GM19452 (cell line): ENCODE results near the gene ZC3H14.
"Not testable (repeated sequence)": the region's sequence is repeated elsewhere in the genome, so short reads cannot be mapped to it uniquely, and the experiment has no call there.

Source experiments
- ATAC-seq: cut with Tn5 transposase; IDR thresholded peaks from one replicate; pipeline ENCODE4 v1.9.1; 2021; ENCODE audit not compliant: unreplicated experiment

ZC3H14 gene, protein sequence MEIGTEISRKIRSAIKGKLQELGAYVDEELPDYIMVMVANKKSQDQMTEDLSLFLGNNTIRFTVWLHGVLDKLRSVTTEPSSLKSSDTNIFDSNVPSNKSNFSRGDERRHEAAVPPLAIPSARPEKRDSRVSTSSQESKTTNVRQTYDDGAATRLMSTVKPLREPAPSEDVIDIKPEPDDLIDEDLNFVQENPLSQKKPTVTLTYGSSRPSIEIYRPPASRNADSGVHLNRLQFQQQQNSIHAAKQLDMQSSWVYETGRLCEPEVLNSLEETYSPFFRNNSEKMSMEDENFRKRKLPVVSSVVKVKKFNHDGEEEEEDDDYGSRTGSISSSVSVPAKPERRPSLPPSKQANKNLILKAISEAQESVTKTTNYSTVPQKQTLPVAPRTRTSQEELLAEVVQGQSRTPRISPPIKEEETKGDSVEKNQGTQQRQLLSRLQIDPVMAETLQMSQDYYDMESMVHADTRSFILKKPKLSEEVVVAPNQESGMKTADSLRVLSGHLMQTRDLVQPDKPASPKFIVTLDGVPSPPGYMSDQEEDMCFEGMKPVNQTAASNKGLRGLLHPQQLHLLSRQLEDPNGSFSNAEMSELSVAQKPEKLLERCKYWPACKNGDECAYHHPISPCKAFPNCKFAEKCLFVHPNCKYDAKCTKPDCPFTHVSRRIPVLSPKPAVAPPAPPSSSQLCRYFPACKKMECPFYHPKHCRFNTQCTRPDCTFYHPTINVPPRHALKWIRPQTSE

DNA sequence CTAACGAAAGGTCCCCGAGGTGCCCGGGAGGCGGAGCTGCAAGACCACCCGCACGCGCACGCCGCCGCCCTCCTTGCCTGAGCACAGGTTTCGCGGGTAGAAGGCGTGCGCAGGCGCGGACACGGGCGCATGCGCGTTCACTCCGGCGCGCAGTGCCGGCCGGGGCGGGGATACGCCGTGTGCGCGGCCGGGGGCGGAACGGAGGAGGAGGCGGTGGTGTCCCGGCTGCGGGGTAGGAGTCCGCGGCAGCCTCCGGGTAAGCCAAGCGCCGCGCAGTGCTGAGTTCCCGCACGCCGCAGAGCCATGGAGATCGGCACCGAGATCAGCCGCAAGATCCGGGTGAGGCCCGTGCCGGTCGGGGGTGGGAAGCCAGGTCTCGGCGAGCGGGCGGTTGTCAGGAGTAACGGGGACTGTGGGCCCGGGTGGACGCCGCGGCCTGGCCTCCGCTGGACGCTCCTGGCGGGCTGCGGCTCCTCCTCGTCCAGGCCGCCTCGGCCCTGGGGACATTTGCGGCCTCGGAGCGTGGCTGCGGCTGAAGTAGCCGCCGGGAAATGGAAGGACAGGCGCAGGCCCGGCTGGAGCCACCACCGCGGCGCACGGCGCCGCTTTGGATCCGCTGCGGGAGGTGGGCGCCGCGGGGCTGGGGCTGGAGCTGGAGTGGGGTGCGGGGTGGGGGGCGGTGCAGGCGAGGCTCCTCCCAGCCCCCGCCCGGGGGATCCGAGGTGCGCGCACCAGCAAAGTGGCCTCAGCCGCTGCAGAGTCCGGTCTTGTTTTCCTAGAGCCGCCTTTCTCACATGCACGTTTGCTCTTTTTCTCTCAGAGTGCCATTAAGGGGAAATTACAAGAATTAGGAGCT lies at the start of gene ZC3H14:
Gene ZC3H14 (plus strand): TSS at position 207 of the 856 bp plus-strand sequence. CDS start 97 bp downstream, at position 304.
- peak; percentile 95 for ATAC-seq

DNA sequence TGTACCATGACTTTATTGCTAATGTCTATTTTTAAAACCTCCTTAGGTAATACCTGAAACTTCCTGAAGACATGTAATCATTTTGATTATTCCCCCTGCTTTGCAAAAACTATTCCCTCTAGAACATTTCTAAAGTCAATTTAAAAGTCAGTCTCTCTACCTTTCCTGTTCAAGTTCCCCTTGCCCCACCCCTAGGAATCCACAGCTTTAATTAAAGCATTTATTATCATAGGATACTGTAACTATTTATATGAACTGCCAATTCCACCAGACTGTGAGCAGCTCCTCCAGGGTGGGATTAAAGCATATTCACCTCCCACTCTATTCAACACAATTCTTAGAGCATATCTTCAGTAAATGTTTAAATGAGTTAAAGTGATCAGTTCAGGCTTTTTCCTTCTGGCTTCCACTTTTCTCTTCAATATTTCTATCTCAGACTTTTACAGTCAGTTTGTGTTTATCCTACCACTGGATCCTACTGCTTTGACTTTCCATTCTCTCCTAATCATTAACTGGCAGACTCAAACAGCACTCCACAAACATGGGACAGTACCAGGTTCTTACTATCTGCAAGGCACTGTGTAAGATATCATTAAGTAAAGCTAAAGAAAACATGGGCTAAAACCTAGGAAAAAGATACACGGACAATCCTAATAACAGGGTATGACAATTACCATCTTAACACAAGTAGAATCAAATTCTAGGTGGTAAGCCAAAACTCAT lies 47.2 kb upstream of the ZC3H14 start:
- ATAC-seq, result no peak

DNA sequence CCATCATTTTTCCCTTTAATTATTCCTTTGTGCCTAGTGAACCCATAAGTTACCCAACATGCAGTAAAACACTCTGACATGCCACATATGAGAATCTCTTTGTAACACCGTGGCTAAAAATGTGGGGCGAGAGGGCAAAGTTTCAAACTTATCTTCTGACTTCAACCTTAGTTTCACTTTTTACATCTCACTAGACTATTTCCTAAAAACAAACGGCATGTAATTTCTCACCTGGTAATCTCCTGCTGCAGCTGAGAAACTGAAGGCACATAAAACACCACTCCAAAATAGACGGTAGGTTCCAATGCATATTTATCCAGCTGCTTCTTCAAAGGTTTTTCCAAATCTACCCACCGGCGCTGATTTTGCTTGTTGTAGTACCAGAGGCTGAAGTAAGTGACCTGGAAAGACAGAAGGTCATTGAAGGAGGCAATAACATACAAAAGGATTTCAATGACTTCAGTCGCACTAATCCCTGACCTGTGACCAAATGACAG lies 45.9 kb upstream of the ZC3H14 start:
- no peak for ATAC-seq

DNA sequence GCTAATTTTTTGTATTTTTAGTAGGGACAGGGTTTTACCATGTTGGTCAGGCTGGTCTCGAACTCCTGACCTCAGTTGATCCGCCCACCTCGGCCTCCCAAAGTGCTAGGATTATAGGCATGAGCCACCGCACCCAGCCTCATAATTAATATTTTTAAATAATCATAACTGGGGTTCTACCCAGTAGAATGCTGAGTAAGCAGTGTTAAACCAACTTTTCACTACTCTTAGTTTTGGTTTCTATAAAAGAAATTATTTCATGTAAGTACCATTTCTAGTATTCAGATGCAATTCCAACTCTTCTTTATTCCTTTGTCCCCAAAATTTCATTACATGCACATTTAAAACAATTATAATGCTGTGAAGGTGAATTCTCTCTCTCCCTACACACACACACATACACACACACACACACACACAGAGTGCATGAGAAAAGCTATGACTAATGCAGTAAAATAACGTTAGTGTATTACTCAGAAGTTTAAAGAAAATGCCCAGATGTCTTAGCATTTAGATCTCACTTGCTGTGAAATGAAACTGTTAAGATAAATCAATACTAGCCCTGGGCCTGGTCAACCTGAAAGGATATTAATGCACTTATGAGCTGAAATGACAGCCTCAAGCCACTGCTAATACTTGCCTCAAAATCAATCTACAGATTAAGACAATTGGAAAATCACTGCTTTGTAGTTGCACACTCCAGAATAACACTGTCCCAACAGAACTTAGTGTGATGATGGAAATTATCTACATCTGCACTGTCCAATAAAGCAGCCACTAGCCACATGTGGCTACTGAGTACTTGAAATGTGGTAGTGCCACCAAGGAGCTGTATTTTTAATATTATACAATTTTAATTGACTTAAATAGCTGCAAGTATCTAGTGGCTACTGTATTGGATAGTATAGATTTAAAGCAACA lies 44.0 kb upstream of the ZC3H14 start:
- no peak for ATAC-seq

DNA sequence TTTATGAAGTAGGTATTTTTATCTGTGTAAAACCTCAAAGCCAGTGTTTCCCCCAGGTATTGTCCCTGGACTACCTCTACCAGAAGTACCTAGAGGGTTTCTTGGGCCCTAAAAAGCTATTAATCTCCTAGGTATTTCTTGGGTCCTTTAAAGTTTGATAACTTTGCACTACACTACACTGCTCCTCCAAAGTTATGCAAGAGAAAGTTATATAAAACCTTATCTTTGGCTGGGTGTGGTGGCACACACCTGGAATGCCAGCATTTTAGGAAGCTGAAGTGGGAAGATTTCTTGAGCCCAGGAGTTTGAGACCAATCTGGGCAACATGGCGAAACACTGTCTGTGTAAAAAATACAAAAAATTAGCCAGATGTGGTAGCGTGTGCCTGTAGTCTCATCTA lies 42.9 kb upstream of the ZC3H14 start:
- no peak for ATAC-seq

DNA sequence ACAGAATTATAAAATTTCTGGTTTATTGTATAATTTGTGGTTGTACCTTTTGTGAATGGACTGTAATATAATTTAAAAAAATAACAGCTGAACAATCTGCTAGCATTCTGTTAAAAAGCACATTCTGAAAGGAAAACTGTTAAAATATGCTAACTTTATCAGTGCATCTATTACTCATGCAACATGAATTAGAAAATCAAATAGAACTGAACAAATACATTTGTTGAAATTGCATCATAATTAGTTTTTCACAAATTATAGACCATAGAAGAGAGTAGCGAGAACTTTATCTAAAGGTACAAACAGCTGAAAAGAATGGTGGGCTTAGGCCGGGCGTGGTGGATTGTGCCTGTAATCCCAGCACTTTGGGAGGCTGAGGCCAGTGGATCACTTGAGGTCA lies 41.0 kb upstream of the ZC3H14 start:
- no peak for ATAC-seq

DNA sequence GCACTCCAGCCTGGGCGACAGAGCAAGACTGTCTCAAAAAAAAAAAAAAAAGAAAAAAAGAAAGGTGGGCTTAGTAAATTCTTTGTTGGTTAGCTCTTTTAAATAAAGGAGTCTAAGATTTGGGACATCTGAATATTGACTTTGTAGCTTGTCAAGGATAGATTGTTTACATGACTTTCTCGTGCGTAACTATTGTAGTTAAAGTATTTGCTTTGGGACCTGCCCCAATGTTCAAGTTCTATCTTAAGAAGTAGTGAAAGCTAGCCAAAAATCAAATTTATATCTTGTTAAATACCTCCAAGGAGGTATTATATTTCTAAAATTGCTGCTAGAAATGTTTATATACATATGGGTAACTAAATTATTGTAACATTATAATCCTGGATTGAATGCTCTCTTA lies 40.4 kb upstream of the ZC3H14 start:
- no peak for ATAC-seq

DNA sequence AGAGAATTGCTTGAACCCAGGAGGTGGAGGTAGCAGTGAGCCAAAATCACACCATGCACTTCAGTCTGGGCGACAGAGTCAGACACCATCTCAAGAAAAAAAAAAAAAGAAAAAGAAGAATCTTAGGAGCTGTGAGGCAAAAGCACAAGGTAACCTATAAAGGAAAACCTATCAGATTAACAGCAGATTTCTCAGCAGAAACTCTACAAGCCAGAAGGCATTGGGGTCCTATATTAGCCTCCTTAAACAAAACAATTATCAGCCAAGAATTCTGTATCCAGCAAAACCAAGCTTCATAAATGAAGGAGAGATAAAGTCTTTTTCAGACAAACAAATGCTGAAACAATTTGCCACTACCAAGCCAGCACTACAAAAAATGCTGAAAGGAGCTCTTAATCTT lies 32.9 kb upstream of the ZC3H14 start:
- not testable (repeated sequence) for ATAC-seq

DNA sequence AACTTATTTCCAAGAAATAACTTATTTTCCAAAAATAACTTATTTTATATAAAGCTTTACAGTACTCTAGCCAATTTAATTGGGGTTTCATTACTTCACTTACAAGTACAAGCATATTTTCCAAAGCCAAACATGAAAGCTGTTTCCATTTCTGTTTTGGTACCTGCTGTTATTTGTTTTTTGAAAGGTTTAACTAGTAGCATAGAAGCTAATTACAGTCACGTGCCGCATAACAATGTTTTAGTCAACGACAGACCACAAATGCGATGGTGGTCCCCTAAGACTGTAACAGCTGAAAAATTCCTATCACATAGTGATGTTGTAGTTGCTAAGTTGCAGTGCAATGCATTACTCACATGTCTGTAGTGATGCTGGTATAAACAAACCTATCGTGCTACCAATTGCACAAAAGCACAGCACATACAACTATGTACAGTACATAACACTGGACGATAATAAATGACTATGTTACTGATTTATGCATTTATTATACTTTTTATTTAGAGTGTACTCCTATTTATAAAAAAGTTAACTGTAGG lies 29.7 kb upstream of the ZC3H14 start:
- ATAC-seq, result no peak

DNA sequence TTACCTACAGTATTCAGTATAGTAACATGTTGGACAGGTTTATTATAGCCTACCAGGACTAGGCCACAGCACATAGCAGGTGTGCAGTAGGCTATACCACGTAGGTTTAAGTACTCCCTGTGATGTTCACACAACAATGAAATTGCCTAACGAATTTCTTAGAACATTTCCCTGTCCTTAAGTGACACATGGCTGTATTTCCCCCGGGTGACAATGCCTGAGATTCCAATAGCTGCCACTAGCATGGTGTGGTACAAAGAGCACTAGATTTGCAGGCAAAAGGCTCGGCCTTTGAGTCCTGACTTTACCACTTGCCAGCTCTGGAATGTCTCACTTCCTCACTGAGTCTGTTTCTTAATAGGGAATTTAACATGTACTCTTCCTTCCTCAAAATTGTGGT lies 27.7 kb upstream of the ZC3H14 start:
- no peak for ATAC-seq

DNA sequence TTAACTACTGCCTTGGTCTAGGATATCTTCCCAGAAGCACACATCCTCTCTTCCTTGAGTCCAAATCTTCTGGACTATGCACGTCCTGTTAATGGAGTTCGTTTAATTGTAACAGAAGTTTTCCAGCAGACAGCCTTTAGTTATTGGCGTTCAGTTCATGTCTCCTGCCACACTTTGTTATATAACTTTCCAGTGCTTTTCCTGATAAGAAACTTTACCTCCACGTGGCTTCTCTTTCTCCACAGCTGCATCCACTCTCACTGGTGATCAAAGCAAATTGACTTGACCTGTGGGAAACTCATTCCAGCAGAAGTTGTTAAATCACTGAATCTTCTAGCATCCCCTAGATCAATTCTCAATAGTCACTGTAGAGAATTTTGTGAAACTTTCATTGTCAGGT lies 27.0 kb upstream of the ZC3H14 start:
- no peak for ATAC-seq

DNA sequence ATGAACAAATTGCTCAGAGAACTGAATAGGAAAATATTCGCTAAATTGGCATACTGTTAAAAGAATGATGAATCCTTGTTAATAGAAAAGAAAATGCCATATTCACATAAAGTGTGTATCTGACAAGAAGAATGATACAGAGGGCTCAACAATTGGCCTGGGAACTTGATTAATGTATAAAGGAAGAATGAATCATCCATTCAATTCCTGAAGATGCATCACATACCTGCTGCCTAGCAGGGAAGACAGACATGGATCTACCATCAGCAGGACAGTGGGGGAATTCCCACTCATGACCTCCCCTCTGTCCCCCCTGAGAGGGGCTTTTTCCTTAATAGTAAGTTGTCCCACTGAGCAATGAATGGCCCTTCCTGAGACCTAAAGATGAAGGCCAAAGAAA lies 21.5 kb upstream of the ZC3H14 start:
- no peak for ATAC-seq

DNA sequence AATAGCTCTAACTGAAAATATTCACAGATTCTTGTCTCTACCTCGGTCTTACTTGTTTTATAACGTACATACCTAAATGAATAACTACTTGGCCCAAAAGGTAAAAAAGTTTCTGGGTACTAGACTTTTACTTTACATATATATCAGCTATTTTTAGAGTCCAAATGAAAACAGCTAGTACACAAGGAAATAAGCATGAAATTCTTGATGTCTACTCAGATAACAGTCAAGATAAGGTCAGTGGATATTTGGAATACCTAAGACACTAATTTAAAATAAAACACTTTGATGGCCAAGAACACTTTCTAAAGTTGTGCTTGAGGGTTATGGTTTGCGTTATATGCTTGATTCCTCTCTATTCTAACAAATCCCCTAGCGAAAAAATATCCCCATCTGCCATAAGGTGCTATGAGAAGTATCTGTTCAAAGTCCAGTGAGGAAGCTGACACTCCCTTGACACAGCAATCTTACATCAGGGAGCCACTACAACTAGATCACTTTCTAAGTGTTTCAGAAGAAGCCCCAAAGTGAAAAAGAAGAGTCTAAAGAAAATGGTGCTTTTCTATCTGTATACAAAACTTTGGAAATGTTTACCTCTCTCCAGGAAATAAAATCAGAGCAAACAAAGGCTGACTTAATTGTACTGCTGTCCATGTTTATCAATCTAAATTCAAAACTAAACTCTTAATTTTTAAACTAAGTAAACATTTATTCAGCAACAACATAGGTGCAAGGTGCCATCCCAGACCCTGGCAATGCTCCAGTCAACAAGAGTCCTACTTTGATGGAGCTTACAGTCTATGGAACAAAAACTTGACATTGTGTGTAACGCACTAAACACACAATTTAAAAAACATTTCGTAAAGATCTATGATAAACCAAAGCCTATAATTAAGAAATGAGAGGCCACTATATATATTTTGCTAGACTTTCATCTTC lies 19.7 kb upstream of the ZC3H14 start:
- ATAC-seq, result no peak

DNA sequence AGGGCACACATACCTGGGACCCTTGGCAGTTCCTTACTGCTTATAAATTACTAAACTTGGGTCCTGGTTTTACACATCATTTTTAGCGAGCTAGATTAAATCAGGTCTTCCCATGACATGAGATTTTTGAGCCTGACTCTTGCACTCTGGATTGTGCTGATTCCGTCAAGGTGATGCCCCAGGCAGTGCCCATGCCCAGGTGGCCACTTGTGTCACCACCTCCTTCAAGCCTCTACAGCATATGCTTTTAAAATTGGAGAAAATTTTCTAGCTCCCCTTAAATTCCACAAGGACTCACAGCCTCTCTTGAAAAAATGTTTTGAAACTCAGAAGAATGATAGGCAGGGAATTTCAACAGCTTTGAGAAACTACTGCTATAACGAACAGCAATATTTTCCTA lies 17.6 kb upstream of the ZC3H14 start:
- no peak for ATAC-seq

DNA sequence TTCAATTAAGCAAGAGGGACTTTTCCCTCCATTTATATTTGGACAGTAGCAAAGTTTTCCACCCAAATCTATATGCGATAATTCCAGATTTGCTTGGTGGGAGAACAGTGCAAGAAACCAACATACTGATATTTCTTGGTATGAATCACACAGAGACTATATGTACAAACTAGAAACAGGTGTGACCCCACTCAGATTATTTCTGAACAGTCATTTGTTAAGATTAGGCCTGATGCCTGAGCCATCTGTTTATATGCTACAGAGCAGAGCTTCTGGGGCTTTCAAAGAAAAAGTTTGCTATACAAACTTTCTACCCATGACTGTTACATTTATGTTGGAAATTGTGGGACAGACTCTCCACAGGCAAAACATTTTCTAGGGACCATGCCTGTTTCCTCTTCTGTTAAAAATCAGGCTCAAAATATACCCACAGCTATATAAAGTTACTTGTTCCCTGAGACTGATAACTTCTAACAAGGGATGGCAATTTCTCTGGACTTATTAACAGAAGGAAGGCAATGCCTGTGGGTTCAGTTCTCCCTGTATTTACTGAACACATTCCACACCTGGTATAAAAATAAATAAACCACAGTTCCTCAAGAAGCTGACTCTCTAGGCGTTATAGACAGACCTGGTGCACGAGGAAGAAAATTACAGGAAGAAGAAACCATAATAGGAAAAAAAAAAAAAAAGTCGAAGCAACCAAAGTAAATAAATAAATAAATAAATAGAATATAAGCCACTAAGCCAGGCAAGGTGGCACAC lies 16.0 kb upstream of the ZC3H14 start:
- ATAC-seq, result no peak

DNA sequence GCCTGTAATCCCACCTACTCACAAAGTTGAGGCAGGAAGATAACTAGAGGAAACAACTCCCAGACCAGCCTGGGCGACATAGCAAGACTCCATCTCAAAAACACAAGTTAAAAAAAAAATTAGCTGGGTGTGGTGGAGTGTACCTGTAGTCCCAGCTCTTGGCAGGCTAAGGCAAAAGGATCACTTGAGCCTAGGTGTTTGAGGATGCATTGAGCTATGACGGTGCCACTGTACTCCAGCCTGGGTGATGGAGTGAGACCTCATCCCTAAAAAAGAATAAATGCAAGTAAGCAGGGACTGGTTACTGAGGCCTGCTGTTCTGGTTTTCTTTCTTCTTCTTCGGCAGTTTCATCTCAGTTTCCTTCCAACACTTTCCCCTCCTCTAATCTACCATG lies 15.5 kb upstream of the ZC3H14 start:
- ATAC-seq, result no peak

DNA sequence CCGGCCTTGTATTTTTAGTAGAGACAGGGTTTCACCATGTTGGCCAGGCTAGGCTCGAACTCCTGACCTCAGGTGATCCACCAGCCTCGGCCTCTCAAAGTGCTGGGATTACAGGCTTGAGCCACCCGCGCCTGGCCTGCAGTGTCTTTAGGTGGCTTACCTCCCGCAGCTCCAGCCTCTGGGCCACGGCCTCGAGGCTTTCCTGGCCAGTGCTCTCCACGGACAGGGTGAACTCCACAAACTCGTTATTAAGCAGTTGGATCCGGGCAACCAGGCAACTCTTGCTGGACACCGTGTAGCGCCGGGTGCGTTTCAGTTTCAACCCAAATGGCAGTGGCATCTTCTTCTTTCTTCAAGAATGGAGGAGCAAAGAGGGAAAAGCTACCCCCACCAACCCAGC lies 12.8 kb upstream of the ZC3H14 start:
- ATAC-seq, result no peak
